DMS79 treated with DMSO at 0.1 percent for 48 hours (cell line): Measurements from ENCODE around the gene IDH2.
A peak's percentile ranks its signal among the peaks of the same experiment; 100 is the strongest.

Experiments
- DNase-seq: peaks from one replicate; lab custom pipeline; 2025; lab: John Stamatoyannopoulos, UW

Gene IDH2

DNA sequence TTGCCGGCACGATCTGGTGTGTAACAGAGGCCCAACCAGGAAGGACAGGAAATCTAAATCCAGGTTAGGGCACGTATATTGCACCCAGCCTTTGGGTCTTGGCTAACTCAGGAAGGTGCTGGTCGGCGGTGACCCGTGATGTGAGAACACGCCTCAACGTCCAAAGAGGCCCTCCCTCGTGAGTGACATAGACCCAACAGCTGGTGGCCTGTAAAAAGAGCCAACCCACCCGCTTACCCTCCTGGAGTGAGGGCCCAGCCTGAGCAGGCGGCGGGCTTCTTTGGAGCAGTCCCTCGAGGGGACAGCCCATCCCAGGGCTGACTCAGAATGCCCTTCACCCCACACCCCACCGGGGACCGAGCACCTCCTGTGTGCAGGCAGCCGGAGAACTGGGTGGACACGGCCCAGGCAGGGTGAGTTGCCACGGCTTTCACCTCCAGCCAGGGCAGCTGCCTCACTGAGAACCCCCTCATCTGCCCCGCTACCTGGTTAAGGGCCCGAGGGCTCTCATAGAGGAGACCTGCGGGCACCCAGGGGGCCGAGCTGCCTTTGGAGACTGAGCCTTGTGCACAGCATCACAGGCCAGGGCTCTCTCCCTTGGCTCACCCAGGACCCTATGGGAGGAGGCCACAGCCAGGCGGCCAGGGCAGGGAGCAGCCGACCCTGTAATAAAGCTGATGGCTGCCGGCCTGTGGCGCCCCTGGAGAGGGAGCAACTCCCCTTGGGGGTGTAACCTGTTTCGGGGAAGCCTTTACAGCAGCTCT lies 59.3 kb downstream of the IDH2 start:
- DNase-seq, result no peak

DNA sequence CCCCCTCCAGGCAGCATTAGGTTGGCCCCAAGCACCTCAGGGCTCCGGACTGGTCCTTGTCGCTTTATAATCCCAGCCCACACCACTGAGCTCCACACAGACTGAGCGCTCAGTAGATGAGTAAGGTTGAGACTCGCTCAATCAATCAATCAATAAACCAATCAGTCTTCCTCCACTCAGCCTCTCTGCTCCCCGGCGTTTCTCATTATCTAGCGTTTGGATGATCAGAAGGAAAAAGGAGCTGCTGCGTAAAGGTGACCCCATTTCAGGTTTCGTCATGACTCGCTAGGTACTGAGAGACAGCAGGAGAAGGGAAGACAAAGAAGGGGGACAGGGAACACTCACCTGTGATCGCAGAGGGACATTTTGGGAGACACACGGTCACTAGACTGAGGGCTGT lies 59.9 kb downstream of the IDH2 start:
- no peak for DNase-seq

DNA sequence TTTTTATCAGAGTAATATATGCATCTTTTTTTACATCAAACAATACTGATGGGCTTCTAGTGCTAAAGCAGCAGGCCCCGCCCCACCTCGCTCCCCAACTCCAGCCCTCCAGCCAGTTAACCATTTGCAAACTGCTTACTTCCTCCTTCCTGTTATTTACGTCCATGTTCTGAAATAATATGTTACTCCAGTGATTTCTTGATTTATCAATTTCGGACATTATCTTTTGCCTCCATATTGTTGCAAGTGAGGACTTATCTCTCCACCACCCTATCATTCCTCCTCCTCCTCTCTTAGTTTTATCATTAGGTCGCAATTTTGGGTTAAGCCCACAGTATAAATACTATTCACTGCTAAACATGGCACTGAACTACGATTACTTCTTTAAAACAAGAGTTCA lies 61.6 kb downstream of the IDH2 start:
- no peak for DNase-seq

DNA sequence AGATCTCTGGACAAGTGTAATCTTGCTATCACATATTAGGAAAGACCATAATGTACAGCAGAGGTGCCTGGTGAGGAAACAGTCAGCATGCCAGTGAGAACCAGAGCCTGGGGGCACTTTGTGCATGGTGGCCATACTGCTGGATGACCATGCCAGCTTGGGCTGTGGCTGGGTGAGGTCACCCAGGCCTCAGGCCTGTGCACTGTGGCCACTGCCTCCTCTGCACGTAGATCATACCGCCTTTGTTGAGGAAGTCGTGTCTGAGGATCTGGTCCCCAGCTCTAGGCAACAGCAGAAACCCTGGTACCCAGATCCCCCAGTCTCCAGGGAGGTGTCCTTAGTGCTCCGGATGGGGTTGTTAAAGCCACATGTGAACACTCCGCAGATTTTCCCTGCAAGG lies 62.3 kb downstream of the IDH2 start:
- DNase-seq, result no peak

DNA sequence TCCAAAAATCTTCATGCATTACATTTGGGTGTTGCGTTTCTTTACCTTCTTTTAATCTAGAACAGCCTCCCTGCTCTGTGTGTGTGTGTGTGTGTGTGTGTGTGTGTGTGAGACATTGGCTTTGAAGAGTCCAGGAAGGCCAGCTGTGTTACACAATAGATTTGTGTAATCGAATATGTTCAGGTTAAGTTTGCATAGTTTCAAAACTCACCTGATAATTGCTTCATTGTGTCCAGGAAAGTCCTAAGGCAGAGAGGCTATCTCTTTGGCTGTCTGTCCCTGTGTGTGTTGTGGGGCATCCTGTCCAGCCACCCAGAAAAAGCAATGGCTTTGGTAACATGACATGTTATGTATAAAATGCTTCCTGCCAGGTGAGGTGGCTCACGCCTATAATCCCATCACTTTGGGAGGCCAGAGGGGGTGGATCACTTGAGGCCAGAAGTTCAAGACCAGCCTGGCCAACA lies 63.6 kb downstream of the IDH2 start:
- no peak for DNase-seq

DNA sequence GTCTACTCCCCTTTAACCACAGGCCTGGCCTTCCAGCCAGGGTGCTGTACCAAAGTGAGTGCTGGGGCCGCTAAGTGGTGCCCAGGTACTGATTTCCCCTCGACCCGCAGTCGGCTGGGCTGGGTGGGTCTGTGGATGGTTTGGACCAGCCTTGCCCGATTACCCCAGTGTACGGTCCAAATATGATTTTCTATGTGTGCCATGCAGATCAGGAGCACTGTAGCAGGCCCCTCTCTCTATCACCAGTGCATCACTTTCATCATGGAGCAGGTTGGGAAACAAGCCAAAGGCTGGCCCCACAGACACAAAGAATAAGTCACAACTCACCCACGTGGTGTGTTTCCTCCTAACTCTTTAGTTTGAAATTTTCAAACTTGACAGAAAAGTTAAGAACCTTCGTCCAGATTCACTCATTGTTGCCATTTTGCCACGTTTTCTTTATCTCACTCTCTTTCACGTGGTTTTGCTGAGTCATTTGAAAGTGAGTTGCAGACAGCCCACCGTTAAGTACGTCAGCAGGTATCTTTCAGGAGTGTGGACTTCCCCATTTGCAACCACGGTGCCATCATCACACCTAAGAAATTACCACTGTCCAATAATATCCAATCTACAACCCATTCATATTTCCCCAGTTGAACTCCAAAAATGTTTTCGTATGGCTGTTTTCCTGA lies 64.2 kb downstream of the IDH2 start:
- no peak for DNase-seq

DNA sequence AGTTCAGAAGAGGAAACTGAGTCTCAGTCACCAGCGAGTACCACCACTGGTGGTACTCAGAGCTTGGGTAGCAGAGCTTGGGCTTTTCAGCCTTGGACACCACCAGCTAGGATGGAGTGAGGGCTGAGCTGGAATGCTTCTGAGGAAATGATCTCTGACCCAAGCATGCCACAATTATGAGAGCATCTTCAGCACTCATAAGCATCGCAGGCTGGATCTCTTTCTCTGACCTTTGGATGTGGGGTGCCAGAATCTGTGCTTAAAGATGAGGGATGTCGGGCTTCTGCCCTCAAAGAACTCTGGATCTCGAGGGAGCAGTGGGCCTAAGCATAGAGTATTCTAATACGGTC lies 64.8 kb downstream of the IDH2 start:
- no peak for DNase-seq

DNA sequence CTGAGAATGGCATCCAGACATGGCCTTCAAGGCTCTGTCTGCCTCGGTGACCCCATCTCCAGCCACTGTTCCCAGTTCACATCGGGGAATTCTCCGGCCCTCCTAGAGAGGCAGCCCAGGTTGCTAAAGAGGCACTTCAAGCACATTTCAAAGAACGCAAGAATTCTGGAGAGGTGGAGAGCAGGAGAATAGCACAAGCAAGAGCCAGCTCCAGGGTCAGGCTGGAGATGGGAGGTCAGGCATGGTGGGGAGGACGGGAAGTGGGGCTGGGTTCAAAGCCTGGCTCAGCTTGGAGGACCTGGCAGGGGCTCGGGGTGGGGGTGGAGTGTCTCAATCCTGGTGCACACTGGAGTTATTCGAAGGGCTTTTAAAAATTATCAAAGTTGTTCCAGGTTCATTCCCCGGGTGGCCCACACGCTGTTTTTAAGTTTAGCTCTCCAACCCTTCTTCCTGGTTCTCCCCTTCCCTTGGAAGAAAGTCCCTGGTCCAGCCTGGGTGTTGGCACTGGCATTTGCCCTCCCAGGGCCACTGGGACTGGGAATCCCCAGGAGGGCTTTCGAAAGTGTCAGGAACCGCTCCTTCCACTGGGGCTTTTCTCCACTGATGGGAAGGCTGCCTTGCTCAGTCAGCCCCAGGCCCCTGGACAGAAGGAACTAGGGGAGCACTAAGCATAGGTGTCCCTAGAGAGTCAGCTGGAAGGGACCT lies 65.3 kb downstream of the IDH2 start:
- no peak for DNase-seq

DNA sequence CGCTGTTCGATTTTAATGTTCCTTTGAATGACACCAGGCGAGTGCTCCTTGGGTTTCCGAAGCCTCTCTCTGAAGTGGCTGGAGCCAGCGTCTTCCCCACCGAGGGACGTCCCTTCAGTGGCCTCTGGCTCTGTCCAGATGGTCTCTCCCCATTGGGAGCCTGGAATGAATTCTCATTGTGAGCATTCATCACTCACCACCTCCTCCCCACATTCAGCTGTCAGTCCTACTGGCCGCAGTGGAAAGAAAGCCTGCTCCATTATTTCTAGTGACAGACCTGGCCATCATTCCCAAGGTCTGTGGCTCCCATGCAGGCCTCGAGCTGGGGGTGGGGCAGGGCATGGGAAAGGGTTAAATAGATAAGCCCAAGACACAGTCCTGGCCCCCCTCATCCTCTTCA lies 65.9 kb downstream of the IDH2 start:
- no peak for DNase-seq

DNA sequence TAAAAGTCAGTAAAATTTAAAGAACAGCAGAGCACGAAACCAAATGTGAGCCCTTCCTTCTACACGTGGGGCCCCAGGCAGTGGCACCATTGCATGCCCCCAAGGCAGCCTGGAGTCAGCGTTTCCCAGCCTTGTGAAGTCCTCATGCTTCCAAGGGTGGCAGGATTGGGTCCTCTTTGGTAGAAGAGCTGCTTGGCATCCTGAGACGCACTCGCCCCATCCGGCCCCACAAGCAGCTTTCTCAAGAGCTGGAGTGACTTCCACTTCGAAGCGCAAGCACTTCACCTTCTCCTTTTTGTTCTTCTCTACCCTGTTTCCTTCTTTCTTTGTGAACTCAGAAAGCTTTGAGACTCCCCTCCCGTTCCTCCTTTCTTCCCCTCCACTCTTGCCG lies 66.4 kb downstream of the IDH2 start:
- no peak for DNase-seq

DNA sequence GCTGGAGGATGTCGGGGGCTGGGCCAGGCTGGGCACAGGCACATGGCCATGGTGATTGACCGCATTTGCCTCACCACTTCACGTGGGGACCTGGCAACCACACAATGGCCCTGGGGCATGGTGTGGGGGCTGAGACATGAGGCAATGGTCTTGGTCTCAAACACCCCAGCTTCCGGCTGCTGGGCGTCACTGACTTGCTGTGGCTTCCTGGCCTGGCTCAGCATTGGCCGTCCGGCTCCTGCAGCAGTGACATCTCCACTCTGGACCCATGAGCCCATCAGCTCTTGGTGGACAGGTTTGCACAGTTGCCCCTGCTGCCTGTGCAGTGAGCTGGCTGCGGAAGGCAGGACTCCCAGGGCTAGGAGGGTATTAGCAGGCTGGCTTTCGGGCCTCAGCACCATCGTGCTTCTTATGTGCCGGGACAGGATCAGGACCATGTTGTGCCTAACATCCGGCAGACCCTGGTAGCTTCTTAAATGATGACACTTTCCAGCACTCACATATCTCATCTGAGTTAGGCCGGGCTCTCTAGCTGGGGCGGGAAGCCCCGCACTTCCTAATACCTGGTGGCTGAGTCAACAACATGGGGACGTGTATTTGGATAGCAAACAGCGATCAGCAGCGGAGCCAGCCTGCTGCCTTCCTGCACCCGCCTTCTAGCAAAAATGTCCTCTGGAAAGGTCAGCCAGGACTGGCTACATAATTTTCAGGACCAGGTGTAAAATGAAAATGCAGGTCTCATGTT lies 67.0 kb downstream of the IDH2 start:
- DNase-seq, result peak; percentile 28

DNA sequence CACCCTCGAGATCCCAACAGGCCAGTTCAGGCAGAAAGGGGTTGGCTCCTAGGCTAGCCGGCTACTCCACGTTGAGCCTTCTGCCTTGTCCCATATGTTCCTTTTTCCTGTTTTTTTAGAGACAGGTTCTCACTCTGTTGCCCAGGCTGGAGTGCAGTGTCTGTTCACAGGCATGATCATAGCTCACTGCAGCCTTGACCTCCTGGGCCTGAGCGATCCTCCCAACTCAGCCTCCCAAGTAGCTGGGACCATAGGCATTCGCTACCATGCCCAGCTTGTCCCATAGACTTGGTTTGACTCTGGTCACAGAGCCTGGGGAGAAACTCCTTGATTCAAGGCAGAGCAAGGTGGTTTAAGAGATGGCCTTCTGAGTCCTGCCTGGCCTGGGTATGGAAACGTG lies 68.8 kb downstream of the IDH2 start:
- DNase-seq, result no peak
